ENCODE data around the gene CAMK2B.

Gene CAMK2B

DNA sequence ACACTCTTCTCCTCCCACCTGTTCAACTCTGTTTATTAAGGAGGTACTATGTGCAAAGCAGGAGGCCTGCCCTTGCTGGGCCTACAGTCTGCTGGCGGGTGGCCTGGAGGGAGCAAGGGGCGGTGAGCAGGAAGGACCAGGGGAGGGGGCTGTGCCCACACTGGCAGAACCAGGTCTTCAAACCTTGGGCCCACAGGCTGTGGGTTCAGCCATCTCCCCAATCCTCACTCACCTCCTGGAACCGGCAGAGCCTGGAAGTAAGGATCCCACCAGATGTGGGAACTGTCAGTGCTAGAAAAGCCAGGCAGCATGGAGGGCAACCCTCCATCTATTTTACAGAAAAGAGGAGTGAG is 50.8 kb downstream of the CAMK2B start:
- DNase-seq (ENCODE audit: low read depth in 3 of 3) = no peak

DNA sequence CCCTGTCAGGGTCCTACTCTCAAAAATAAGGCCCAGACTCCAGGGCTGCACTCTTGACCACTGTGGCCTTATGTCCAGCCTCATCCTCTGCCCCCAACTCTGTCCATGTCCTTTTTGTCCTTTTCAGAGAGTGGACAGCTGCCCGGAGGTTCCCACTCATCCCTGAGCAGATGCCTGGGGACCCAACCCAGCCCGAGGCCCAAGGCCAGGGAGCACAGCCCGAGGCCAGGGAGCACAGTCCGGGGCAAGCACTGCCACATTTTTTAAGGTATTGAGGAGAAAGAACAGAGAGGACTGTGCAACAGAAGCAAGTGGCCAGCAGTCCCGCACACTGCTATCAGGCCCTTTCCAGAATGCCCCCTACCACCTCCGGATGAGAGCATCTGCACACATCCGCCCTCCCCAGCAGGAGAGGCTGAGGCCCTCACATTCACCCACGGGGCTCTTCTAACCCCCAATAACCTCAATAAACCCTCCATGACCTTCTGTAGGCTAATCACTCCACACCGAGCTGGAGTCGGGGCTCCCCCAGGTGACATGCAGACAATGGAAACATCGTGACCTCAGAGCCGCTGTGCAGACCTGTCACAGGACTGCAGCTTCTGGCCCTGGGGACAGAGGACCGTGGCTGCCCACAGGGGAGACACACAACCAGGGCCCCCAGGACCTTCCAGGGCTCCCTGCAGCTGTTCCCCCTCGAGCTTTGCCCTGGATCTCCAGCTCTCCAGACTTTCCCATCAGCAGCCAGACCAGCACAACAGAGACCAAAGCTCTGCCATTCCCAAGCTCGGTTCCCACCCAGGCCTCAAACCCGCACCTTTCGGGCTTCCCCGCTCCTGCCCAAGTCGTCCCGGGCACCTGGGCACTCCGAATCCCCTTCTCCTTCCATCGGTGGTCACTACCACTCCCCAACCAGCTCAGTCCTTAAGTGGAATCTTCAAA is 51.4 kb downstream of the CAMK2B start:
- DNase-seq (ENCODE audit: low read depth in 3 of 3) = no peak

- no peak for DNase-seq (ENCODE audit: low read depth in 3 of 3)
Observed at GRCh38 chr7:44272981-44273380, 52.4 kb downstream of the CAMK2B start.

DNA sequence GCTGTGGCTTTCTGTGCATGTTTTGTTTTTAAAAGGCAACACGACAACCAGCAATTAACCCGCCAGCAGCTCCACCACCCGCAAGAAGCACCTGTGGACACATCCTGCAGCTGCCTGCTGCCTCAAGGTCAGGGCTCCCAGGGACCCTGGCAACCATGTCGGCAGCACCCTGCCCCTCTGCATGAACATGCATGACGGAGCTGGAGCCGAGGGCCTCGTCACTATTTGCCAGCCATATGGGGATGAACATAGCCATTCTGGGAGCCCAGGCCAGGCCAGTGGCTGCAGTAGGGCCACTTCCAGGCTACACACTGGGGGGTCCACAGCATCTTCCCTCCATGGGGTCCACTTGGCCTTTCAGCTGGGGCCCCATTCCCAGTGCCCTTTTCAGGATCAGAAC is 52.9 kb downstream of the CAMK2B start:
- no peak for DNase-seq (ENCODE audit: low read depth in 3 of 3)

DNA sequence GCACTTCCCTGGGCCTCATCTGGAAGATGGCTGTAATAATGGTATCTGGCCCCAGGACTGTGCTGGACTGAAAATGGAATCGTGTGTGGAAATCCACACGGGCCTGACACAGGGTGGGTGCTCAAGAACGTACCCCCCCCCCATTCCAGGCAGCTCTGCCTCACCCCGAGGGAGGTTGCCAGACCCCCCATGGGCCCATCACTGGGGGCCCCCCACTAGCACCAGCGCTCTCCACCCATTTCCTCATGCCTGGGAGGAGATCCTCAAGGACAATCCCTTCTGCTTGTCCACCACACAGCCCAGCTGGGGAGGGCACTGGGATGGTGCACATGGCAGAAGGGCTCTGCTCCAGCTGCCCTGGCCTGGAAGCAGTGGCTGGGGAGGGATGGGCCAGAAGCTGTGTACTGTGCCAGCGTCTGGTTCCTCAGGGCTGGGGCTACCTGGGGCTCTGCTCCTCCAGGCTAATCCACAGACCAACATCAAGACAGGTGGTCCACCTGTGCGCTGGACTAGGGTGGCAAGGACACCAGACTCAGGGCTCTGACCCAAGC is 55.4 kb downstream of the CAMK2B start:
- no peak for DNase-seq (ENCODE audit: low read depth in 3 of 3)

DNA sequence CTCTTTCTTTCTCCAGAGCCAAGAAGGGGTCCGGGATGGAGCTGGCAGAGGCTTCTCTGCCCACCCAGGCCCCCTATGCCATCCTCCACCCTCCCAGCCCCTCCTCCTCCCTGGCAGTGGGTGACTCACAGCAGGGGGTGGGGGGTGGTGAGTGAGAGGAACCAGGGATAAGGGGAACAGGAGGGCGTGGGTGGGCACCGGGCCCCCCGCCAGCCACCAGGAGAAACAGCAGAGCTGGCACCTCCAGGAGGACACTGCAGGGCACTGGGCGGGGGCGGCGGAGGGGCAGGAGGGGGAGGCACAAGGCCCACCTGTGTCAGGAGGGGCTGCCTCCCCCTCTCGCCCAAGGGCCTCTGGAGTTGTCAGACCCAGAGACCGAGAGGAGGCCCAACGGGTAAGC is 56.0 kb downstream of the CAMK2B start:
- no peak for DNase-seq (ENCODE audit: low read depth in 3 of 3)

DNA sequence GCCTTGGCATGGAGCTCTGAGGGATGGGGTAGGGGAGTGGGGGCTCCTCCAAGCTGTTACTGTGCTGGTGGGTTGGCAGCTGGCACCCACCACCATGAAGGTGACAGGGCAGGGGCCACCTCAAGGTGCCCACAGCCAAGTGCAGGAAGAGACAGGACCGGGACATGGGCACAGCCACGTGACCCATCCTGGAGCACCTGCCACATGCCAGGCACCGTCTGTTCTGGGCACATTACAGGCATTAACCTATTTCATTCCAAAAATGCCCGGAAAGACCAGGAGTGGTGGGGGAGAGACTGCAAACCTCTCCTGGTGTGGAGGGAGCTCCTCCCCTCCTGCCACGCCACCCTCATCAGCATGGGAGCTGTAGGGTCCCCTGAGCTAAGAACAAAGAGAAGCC is 56.7 kb downstream of the CAMK2B start:
- no peak for DNase-seq (ENCODE audit: low read depth in 3 of 3)

DNA sequence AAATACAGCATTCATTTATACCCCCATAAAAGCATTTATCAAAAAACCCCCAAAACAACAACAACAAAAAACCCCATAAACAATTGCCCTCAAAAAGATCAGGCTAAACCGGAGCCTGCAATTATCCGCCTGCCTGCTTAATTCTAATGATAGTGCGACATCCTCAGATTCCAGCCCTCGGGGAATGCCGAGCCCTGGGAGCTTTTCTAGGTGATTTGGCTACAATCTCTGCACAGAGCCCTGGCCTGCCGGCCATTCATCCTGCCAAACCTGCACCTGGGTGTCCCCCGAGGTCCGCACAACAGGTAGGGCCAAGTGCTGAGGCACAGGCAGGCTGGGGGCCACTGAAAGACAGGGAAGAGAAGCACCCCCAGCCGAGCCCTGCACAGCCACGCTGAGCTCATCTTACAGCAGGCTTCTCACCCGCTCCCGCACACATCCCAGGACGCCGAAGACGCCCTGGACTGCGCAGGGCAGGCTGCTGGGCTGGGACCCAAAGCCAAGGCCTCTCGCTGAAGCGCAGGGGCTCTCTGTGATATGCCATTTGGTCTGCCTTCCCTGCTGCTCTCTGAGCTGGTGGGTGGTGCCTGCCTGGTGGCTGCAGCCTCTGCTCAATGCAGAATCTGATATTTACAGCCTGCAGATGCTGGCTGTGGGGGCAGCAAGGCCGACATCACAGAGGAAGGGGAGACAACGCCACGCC is 57.5 kb downstream of the CAMK2B start:
- no peak for DNase-seq (ENCODE audit: low read depth in 3 of 3)

DNA sequence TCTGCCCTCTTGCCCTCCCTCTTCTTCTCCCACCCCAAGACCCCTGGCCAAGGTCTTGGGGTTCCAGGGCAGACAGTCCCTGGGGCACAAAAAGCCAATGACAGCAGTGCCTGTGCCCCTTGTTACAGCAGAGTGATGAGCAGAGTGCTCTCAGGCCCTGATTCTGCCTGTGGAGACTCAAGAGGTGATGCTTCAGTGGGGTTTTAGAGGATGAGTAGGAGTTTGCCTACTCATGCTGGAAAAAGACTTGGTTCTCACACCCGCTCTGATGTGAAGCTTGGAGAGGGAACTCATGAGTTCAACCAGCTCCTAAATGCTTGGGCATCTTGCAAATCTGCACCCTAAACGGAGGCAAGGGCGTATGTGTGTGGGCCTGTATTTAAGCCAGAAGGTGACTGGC is 58.2 kb downstream of the CAMK2B start:
- DNase-seq (ENCODE audit: low read depth in 3 of 3) = no peak

- no peak for DNase-seq (ENCODE audit: low read depth in 3 of 3)
Observed at GRCh38 chr7:44266526-44266925, 58.9 kb downstream of the CAMK2B start.

DNA sequence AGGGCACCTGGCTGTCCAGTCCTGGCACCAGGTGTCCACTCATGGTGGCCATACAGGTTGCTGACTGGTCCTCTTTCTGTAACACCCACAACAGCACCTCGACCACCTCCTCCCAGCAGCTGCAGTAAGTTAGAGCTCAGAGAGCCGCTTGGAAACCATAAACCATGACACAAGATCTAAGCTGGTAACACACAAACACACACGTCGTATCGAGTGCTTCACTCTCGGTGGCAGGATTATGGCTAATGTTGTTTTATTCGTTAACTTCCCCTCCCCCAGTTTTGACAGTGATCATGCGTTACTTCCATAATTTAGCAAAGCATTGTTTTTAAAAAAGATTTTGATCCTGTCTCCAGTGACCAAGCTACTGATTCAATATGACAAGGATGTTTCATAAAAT is 59.7 kb downstream of the CAMK2B start:
- no peak for DNase-seq (ENCODE audit: low read depth in 3 of 3)

- DNase-seq (ENCODE audit: low read depth in 3 of 3) = no peak
Observed at GRCh38 chr7:44264221-44264931, 61.0 kb downstream of the CAMK2B start.

DNA sequence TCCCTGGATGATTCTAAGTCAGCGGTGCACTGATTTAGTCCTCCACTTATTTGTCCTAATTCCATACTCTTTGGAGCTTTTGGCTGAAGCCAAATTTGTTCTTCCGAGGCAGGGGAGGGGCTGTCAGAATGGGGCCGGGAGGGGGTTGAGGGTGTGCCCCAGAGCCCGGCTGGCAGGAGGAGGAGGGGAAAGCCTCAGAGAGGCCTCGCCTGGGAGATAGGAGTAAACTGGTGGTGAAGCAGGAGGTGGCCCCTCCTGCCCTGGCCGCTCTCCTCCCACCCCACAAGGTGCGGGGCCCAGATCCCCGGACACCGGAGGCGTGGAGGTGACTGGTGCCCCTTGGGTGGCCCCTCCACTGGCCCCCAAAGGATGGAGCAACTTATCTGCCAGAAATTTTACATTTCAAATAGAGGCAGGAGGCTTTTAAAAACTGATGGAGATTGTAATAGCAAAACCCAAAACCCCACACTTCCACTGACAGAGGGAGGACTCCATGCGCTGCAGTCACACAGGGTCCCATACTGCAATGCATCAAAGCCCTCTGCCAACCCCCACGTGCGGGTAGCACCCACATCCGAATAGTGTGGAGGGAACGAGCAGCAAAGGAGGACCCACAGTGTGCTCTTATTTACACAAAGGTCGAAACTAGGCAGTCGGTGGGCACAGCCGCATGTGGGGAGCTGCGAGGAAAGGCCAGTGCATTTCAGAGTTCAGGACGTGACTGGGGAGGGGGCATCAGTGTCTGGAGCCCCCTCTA is 61.9 kb downstream of the CAMK2B start:
- no peak for DNase-seq (ENCODE audit: low read depth in 3 of 3)

- no peak for DNase-seq (ENCODE audit: low read depth in 3 of 3)
Observed at GRCh38 chr7:44262031-44262430, 63.4 kb downstream of the CAMK2B start.

DNA sequence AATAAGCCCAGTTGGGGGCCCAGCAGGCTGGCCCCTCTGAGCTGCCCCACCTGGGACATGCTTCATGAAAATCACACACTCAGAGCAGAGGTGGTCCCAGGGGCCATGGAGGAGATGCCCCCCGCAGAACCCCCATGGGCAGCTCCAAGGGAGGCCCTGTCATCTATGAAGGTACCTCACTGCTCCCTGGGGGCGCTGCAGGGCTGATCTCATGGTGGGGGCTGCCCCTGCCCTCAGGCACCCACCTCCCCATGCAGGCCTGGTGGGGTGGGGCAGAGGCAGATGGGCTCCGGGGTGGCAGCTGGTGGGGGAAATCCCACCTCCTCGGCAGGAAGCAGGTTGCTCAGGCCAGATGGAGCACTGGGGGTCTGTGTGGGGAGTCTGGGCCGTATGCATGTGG is 64.2 kb downstream of the CAMK2B start:
- no peak for DNase-seq (ENCODE audit: low read depth in 3 of 3)

GRCh38 chr7:44259547-44260457 is 65.6 kb downstream of the CAMK2B start:
- no peak for DNase-seq (ENCODE audit: low read depth in 3 of 3)

- DNase-seq (ENCODE audit: low read depth in 3 of 3) = no peak
Observed at GRCh38 chr7:44258865-44259546, 66.4 kb downstream of the CAMK2B start.

DNA sequence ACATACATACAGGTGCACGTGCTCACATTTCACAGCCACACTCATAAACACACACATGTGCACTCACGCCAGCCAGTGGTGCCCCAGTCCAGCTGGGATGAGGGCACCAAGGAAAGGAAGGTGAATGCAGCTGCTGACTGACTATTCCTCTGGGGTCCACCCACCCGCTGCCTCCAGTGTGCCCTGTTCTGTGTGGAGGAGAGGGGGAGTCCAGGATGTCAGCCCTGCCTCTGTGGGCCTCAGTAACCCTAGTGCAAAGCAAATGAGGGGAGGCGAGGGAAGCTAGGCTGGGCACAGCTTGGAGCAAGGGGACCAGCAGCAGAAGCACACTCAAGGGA is 67.0 kb downstream of the CAMK2B start:
- no peak for DNase-seq (ENCODE audit: low read depth in 3 of 3)

DNA sequence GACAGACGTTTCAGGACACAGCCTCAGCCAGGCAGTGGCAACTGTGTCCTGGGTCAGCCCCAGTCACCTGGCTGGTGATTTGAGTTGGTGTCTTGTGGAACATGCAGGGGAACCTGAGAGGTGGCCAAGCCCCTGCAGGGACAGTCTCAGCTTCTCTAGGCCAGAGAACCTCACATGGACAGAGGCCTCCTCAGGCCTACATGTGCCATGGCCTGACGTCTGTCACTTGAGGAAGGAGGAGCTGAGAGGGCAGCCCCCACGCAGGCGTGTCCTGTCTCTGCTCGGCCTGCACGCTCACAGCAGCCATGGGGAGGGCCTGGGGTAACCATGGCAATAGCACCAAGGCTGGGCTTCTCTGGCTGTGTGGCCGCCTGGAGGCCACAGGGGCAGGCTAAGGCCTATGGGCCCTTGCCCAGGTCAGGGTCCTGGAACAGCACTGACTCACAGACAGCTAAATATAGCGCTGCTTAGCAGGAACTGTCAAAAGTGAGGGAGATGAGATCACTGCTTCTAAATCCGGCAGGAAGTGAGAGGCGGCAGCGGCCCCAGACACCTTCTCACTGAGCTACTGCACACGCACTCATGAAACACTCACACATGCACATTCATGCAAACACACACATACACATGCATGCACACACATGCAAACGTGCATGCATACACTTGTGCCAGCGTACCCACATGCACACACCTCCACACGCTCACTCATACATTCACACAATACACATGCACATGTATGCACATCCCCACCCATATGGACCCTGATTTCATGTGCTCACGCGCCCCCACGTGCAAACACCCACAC is 67.6 kb downstream of the CAMK2B start:
- DNase-seq (ENCODE audit: low read depth in 3 of 3) = peak; percentile 60 to 80 (median 68)
